Spleen (tissue), 7 donors: ENCODE data around the gene TGFB1I1.

Source experiments
- POLR2AphosphoS5 ChIP-seq, 3 donors: sonication (generic); formaldehyde crosslinking; IDR thresholded peaks; one replicate each; pipeline ENCODE4 v1.5.1; 2017; ENCODE audit warnings: antibody characterized with exemption in 3 of 3
- TF ChIP-seq, protein P1 (sequence below), 11 experiments: fragments of 200-600 bp in 7 of 11; fragments of 450-650 bp in 4 of 11; sonication (generic) in 4 of 11; IDR thresholded peaks in 8 of 11; conservative IDR thresholded peaks in 3 of 11; 1 replicate in 7 of 11; 2 replicates in 4 of 11; pipeline versions ENCODE4 v1.4.0 to v1.8.0; 2016 to 2021; ENCODE audit warnings: antibody characterized with exemption in 11 of 11, inconsistent platforms in 4 of 11, mild to moderate bottlenecking in 1 of 11
- donor health status: DM: no; HTN: no; CAD: no; lungs with moderate emphysema.
- donor health status: DM: no; HTN: no; CAD: no.
- donor health status: DM: no; HTN: no; CAD: no.

DNA sequence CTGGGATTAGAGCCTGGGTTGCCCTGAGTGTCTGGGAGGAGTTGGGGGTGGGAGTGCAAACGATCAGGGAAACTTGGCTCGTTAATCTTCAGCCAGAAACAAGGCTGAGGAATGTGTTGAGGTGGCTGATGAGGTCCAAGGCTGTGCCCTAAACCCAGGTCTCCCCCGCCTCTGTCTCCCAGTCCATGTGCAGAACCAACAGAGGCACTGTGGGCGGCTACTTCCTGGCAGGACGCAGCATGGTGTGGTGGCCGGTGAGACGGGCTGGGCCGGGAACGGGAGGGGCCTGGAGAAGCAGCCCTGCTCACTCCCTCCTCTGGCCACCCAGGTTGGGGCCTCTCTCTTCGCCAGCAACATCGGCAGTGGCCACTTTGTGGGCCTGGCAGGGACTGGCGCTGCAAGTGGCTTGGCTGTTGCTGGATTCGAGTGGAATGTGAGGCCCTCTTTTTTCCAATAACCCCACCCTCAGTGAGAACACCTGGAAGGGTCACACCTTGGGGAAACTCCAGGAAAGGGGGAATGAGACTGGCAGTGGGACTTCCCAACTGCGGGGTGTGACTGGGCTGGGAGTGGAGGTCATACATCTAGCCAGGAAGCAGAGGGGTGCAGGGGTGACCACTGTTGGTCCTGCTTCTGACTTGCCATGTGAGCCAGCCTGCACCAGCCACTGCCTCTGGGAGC, 12.7 kb downstream of the TGFB1I1 start:
- TF ChIP-seq, protein P1, sequence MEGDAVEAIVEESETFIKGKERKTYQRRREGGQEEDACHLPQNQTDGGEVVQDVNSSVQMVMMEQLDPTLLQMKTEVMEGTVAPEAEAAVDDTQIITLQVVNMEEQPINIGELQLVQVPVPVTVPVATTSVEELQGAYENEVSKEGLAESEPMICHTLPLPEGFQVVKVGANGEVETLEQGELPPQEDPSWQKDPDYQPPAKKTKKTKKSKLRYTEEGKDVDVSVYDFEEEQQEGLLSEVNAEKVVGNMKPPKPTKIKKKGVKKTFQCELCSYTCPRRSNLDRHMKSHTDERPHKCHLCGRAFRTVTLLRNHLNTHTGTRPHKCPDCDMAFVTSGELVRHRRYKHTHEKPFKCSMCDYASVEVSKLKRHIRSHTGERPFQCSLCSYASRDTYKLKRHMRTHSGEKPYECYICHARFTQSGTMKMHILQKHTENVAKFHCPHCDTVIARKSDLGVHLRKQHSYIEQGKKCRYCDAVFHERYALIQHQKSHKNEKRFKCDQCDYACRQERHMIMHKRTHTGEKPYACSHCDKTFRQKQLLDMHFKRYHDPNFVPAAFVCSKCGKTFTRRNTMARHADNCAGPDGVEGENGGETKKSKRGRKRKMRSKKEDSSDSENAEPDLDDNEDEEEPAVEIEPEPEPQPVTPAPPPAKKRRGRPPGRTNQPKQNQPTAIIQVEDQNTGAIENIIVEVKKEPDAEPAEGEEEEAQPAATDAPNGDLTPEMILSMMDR (IDR thresholded peaks at IDR 0.05 in 8 of 11, conservative IDR thresholded peaks at IDR 0.05 in 3 of 11): no peak
- no peak for TF ChIP-seq POLR2AphosphoS5 (IDR thresholded peaks at IDR 0.05)
